Cortex of kidney (tissue), 1 donor: ENCODE measurements around the gene EPHB3.
A peak's percentile ranks its signal among the peaks of the same experiment; 100 is the strongest.

Experiments
- DNase-seq: peaks from one replicate; lab custom pipeline; 2025; lab: John Stamatoyannopoulos, UW

The EPHB3 gene

GRCh38 chr3:184561061-184561912 is at the start of gene EPHB3:
Gene EPHB3, plus strand, starts transcription at chr3:184561785. Its CDS starts 451 bp downstream, at chr3:184562236.
- DNase-seq, result peak; percentile 79

GRCh38 chr3:184512621-184513020 is 49.0 kb upstream of the EPHB3 start:
- no peak for DNase-seq

GRCh38 chr3:184513276-184514170 is 48.1 kb upstream of the EPHB3 start:
- DNase-seq, result no peak

GRCh38 chr3:184514171-184514490 is 47.5 kb upstream of the EPHB3 start:
- DNase-seq, result no peak

- no peak for DNase-seq
Measured at GRCh38 chr3:184523825-184524615, 37.6 kb upstream of the EPHB3 start.

- DNase-seq, result no peak
Measured at GRCh38 chr3:184524981-184525336, 36.6 kb upstream of the EPHB3 start.

- no peak for DNase-seq
Measured at GRCh38 chr3:184525337-184526087, 36.1 kb upstream of the EPHB3 start.

GRCh38 chr3:184526088-184526433 is 35.5 kb upstream of the EPHB3 start:
- no peak for DNase-seq

- DNase-seq, result no peak
Measured at GRCh38 chr3:184531626-184532280, 29.8 kb upstream of the EPHB3 start.

- no peak for DNase-seq
Measured at GRCh38 chr3:184532940-184533732, 28.4 kb upstream of the EPHB3 start.

GRCh38 chr3:184537885-184538665 is 23.5 kb upstream of the EPHB3 start:
- DNase-seq, result no peak

- no peak for DNase-seq
Measured at GRCh38 chr3:184538666-184539431, 22.7 kb upstream of the EPHB3 start.

GRCh38 chr3:184539801-184540435 is 21.7 kb upstream of the EPHB3 start:
- DNase-seq, result no peak

- DNase-seq, result no peak
Measured at GRCh38 chr3:184540777-184541681, 20.6 kb upstream of the EPHB3 start.

GRCh38 chr3:184541886-184542562 is 19.6 kb upstream of the EPHB3 start:
- DNase-seq, result no peak

- DNase-seq, result no peak
Measured at GRCh38 chr3:184542577-184542976, 19.0 kb upstream of the EPHB3 start.

- DNase-seq, result no peak
Measured at GRCh38 chr3:184543256-184543655, 18.3 kb upstream of the EPHB3 start.
